ENCODE data around the gene SMIM35. TPM values are rescaled to one million over a fixed set of nuclear protein-coding genes. Genes with fewer than 3 reads are reported as not detected.

The SMIM35 gene
- polyA plus RNA-seq, 1 of the 3 experiments (the other 2 are of a cell fraction), result not detected

- Histone ChIP-seq H3K4me3 (ENCODE audit: low read depth in 2 of 2, low read length in 1 of 2) (no peak overlapping the region), H3K9me2 (no peaks in the 10 kb centered on the region), H3K9ac (no peak overlapping the region), H3K27me3 (ENCODE audit: insufficient read depth) (peaks cover 8% of the 10 kb centered on the region; the same call in 1 of the 2 replicates), H2AFZ (ENCODE audit: low read depth) (no peak overlapping the region), H3K79me2 (ENCODE audit: insufficient read depth) (no peaks in the 10 kb centered on the region), H3K27ac (ENCODE audit: low read depth in 2 of 2, low read length in 1 of 2) (no peak overlapping the region), H3K4me2 (no peak overlapping the region), H3F3A (replicated peaks; ENCODE audit: insufficient read depth) (no peaks in the 10 kb centered on the region), H4K20me1 (ENCODE audit: insufficient read depth) (no peaks in the 10 kb centered on the region), H3K4me1 (ENCODE audit: control insufficient read depth in 1 of 2, insufficient read depth in 2 of 2, low read depth in 1 of 2, low read length in 1 of 2) (no peaks in the 10 kb centered on the region), H3K36me3 (replicated peaks in 1 of 2; ENCODE audit: control insufficient read depth in 1 of 2, insufficient read depth in 2 of 2, low read length in 1 of 2) (no peaks in the 10 kb centered on the region), H3K9me3 (no peaks in the 10 kb centered on the region)
- ChIA-PET CTCF (interaction anchor here (1.3 to 4.2 kb wide), 4 partner anchors 101 to 621 kb away, joined by 3 to 12 read pairs (median 10); no protein-coding TSS in a partner anchor), POLR2A (no interaction called here)
- WGBS (ENCODE audit: low lambda C conversion rate), result 21% methylated on average over 3 of the region's 4 CpGs
- TF ChIP-seq ELF1 (IDR thresholded peaks at IDR 0.05) (no peak), EP300 (IDR thresholded peaks at IDR 0.05; ENCODE audit: borderline replicate concordance in 1 of 2, low read depth in 1 of 2, low read length in 1 of 2) (no peak)
- no peak for DNase-seq
Measured at GRCh38 chr11:118047749-118048148, 39.0 kb downstream of the SMIM35 start.

GRCh38 chr11:118046964-118047700 lies 39.6 kb downstream of the SMIM35 start:
- no peak overlapping the region for H2AFZ ChIP-seq (ENCODE audit: low read depth)
- H3K9me2 ChIP-seq, result no peaks in the 10 kb centered on the region
- no peak overlapping the region for H3K4me3 ChIP-seq (ENCODE audit: low read depth in 2 of 2, low read length in 1 of 2)
- H3F3A ChIP-seq (replicated peaks; ENCODE audit: insufficient read depth), result no peaks in the 10 kb centered on the region
- H3K9me3 ChIP-seq, result no peaks in the 10 kb centered on the region
- H4K20me1 ChIP-seq (ENCODE audit: insufficient read depth), result no peaks in the 10 kb centered on the region
- CTCF ChIA-PET, result interaction anchor here (2.0 to 4.2 kb wide), 2 partner anchors 100 to 203 kb away, joined by 6 to 11 read pairs; no protein-coding TSS in a partner anchor
- no peaks in the 10 kb centered on the region for H3K79me2 ChIP-seq (ENCODE audit: insufficient read depth)
- H3K27me3 ChIP-seq (ENCODE audit: insufficient read depth), result peaks cover 8% of the 10 kb centered on the region; the same call in 1 of the 2 replicates
- 43% methylated on average over 8 of the region's 8 CpGs for WGBS (ENCODE audit: low lambda C conversion rate)
- no peak overlapping the region for H3K27ac ChIP-seq (ENCODE audit: low read depth in 2 of 2, low read length in 1 of 2)
- DNase-seq, result no peak
- no peaks in the 10 kb centered on the region for H3K36me3 ChIP-seq (replicated peaks in 1 of 2; ENCODE audit: control insufficient read depth in 1 of 2, insufficient read depth in 2 of 2, low read length in 1 of 2)
- H3K4me2 ChIP-seq, result no peak overlapping the region
- no peaks in the 10 kb centered on the region for H3K4me1 ChIP-seq (ENCODE audit: control insufficient read depth in 1 of 2, insufficient read depth in 2 of 2, low read depth in 1 of 2, low read length in 1 of 2)
- POLR2A ChIA-PET, result no interaction called here
- H3K9ac ChIP-seq, result no peak overlapping the region
- TF ChIP-seq RXRA (IDR thresholded peaks at IDR 0.05; ENCODE audit: borderline replicate concordance, low read depth), result no peak
- TF ChIP-seq CHD2 (IDR thresholded peaks at IDR 0.05; ENCODE audit: low read length, partially characterized antibody), result no peak
- no peak for TF ChIP-seq USF2 (IDR thresholded peaks at IDR 0.05; ENCODE audit: borderline replicate concordance, low read depth, low read length)
- no peak for TF ChIP-seq PBX3 (IDR thresholded peaks at IDR 0.05)
- no peak for TF ChIP-seq ELF1 (IDR thresholded peaks at IDR 0.05)
- no peak for TF ChIP-seq EP300 (IDR thresholded peaks at IDR 0.05; ENCODE audit: borderline replicate concordance in 1 of 2, low read depth in 1 of 2, low read length in 1 of 2)
- TF ChIP-seq USF1 (IDR thresholded peaks at IDR 0.05; ENCODE audit: borderline replicate concordance, low read depth), result no peak
- TF ChIP-seq POLR2AphosphoS5 (IDR thresholded peaks at IDR 0.05; ENCODE audit: low read depth, low read length), result no peak
- no peak for TF ChIP-seq REST (IDR thresholded peaks at IDR 0.05; ENCODE audit: low read depth, low read length)
- TF ChIP-seq RCOR1 (IDR thresholded peaks at IDR 0.05; ENCODE audit: low read length), result no peak
- no peak for TF ChIP-seq YY1 (IDR thresholded peaks at IDR 0.05; ENCODE audit: low read depth)
- no peak for TF ChIP-seq CTCF (IDR thresholded peaks at IDR 0.05)
- no peak for TF ChIP-seq SIN3A (IDR thresholded peaks at IDR 0.05; ENCODE audit: borderline replicate concordance, low read depth, low read length)
- no peak for TF ChIP-seq FOXM1 (IDR thresholded peaks at IDR 0.05; ENCODE audit: low read depth)
- TF ChIP-seq MEF2A (IDR thresholded peaks at IDR 0.05; ENCODE audit: borderline replicate concordance, low read depth), result no peak
- no peak for TF ChIP-seq GATA2 (CRISPR knock-in tag; IDR thresholded peaks at IDR 0.05)
- no peak for TF ChIP-seq NFIC (IDR thresholded peaks at IDR 0.05; ENCODE audit: borderline replicate concordance)

All from SK-N-SH (cell line).